ENCODE data around the gene GNA14. TPM values are rescaled to one million over a fixed set of nuclear protein-coding genes. Genes with fewer than 3 reads are reported as not detected.

The GNA14 gene
- total and polyA plus RNA-seq, 2 of the 8 experiments (the other 6 are each of a cell fraction or from before 2014, with no cell fraction given), result 3.4 to 6.3 TPM

GRCh38 chr9:77672183-77672582 lies 24.1 kb upstream of the GNA14 start:
- Histone ChIP-seq H2BK15ac (ENCODE audit: low read length) (no peak overlapping the region), H2AFZ (ENCODE audit: low read length) (no peak overlapping the region), H3K27ac (ENCODE audit: low read depth, low read length) (no peak overlapping the region), H3K4me2 (ENCODE audit: insufficient read depth in 1 of 2, low read depth in 2 of 2, low read length in 2 of 2) (no peak overlapping the region), H4K91ac (replicated peaks; ENCODE audit: insufficient read length, low read length) (no peak overlapping the region), H4K20me1 (replicated peaks in 1 of 2; ENCODE audit: control insufficient read depth in 1 of 2, insufficient read depth in 2 of 2, low read length in 2 of 2) (no peaks in the 10 kb centered on the region), H4K8ac (ENCODE audit: extremely low read depth, insufficient read depth, low read length) (no peak overlapping the region), H3K4ac (replicated peaks; ENCODE audit: insufficient read length, low read depth, low read length) (no peak overlapping the region), H2BK20ac (ENCODE audit: low read length) (no peak overlapping the region), H3K23ac (ENCODE audit: insufficient read length) (no peak overlapping the region), H3K79me2 (ENCODE audit: control insufficient read depth in 1 of 2, insufficient read depth in 2 of 2, low read length in 2 of 2) (no peaks in the 10 kb centered on the region), H3K79me1 (ENCODE audit: low read depth, low read length) (no peaks in the 10 kb centered on the region), H3K56ac (replicated peaks; ENCODE audit: insufficient read length, low read depth, low read length) (no peak overlapping the region), H3K14ac (ENCODE audit: insufficient read length) (no peak overlapping the region), H3K23me2 (ENCODE audit: low read depth, low read length) (no peaks in the 10 kb centered on the region), H2AK5ac (ENCODE audit: low read depth, low read length) (no peak overlapping the region), H3K4me1 (replicated peaks in 1 of 4; ENCODE audit: control insufficient read depth in 3 of 4, insufficient read depth in 4 of 4, low read length in 3 of 4) (no peaks in the 10 kb centered on the region), H3K9ac (replicated peaks in 1 of 4; ENCODE audit: extremely low read depth in 1 of 4, low read depth in 3 of 4, low read length in 3 of 4) (no peak overlapping the region), H2BK12ac (ENCODE audit: low read depth, low read length) (no peak overlapping the region), H3K9me3 (ENCODE audit: insufficient read depth in 2 of 2, low read depth in 1 of 2, low read length in 1 of 2) (no peaks in the 10 kb centered on the region), H3K27me3 (replicated peaks in 1 of 4; ENCODE audit: control insufficient read depth in 3 of 4, extremely low read depth in 1 of 4, insufficient read depth in 3 of 4, low read length in 3 of 4) (no peaks in the 10 kb centered on the region), H3K4me3 (ENCODE audit: extremely low read depth in 1 of 4, insufficient read depth in 2 of 4, low read depth in 3 of 4, low read length in 4 of 4) (no peak overlapping the region), H2BK120ac (replicated peaks; ENCODE audit: low read depth, low read length) (no peak overlapping the region), H2BK5ac (ENCODE audit: low read depth, low read length) (no peak overlapping the region), H4K5ac (ENCODE audit: insufficient read length, low read depth, low read length) (no peak overlapping the region), H3K18ac (ENCODE audit: extremely low read depth, low read length) (no peak overlapping the region), H3K36me3 (ENCODE audit: control insufficient read depth in 2 of 4, insufficient read depth in 4 of 4, low read length in 3 of 4) (no peaks in the 10 kb centered on the region)
- CTCF ChIA-PET (ENCODE audit: partially characterized antibody), result interaction anchor here (0.6 to 1.9 kb wide), 6 partner anchors 20 to 228 kb away, joined by 3 to 6 read pairs (median 3); no protein-coding TSS in a partner anchor
- no peak for FAIRE-seq
- DNase-seq (ENCODE audit: low read depth in 1 of 2, low spot score in 2 of 2), result no peak
- 89% methylated on average over 4 of the region's 4 CpGs; no CpG with 5 or more reads in 1 of the 2 experiments for WGBS, 2 experiments (ENCODE audit: extremely low coverage in 1 of 2, insufficient coverage in 1 of 2, insufficient read length in 1 of 2, insufficient replicate concordance in 2 of 2, low coverage in 1 of 2, low lambda C conversion rate in 2 of 2, missing lambda C conversion rate in 1 of 2)
- POLR2A ChIA-PET (ENCODE audit: partially characterized antibody), result no interaction called here
- TF ChIP-seq ZNF274 (IDR thresholded peaks at IDR 0.05; ENCODE audit: borderline replicate concordance, extremely low read depth, low read length) (no peak), TAF1 (IDR thresholded peaks at IDR 0.05; ENCODE audit: low read depth, low read length) (no peak)

Measured in H1 (cell line).